ENCODE measurements around the gene SIGLEC5. TPM values are rescaled to one million over a fixed set of nuclear protein-coding genes. Genes with fewer than 3 reads are reported as not detected.

SIGLEC5 gene
- total RNA-seq, 4 donors from 2014 or later: 0.67 to 0.94 TPM; not detected in 2

GRCh38 chr19:51615991-51616390, 14.2 kb downstream of the SIGLEC5 start:
- Histone ChIP-seq H3K9me3 (peaks cover 0 to 12% (median 0%) of the 10 kb centered on the region in 3 donors), H3K27me3 (peaks cover 43% of the 10 kb centered on the region), H3K36me3 (no peaks in the 10 kb centered on the region), H3K4me3 (no peak overlapping the region), H3K4me1 (no peaks in the 10 kb centered on the region), H3K27ac (no peak overlapping the region)
- 67 to 92% methylated on average over 3 to 4 of the region's 7 CpGs for WGBS, 2 donors (ENCODE audit: low coverage in 1 of 2)
- TF ChIP-seq POLR2A (IDR thresholded peaks at IDR 0.05) (no peak), CTCF (IDR thresholded peaks at IDR 0.05) (no peak), EP300 (IDR thresholded peaks at IDR 0.05) (no peak)
- ATAC-seq: no peak

- no peaks in the 10 kb centered on the region for H3K36me3 ChIP-seq
Measured at GRCh38 chr19:51614789-51615188, 15.4 kb downstream of the SIGLEC5 start.

GRCh38 chr19:51610576-51610975, 19.6 kb downstream of the SIGLEC5 start:
- no peak for ATAC-seq
- Histone ChIP-seq H3K9me3 (peaks cover 0 to 12% (median 0%) of the 10 kb centered on the region in 3 donors), H3K4me3 (no peak overlapping the region), H3K27ac (no peak overlapping the region), H3K36me3 (no peaks in the 10 kb centered on the region), H3K4me1 (no peaks in the 10 kb centered on the region), H3K27me3 (peaks cover 36% of the 10 kb centered on the region)
- no peak for TF ChIP-seq POLR2AphosphoS5 (IDR thresholded peaks at IDR 0.05)
- TF ChIP-seq EP300 (IDR thresholded peaks at IDR 0.05): no peak
- no peak for TF ChIP-seq POLR2A (IDR thresholded peaks at IDR 0.05)
- no peak for TF ChIP-seq CTCF (IDR thresholded peaks at IDR 0.05)
- WGBS, 2 donors (ENCODE audit: low coverage in 1 of 2): 67 to 71% methylated on average over 1 of the region's 1 CpG

More at GRCh38 chr19:51614789-51615188, 15.4 kb downstream of the SIGLEC5 start:
- no peak for TF ChIP-seq POLR2AphosphoS5 (IDR thresholded peaks at IDR 0.05)
- TF ChIP-seq CTCF (IDR thresholded peaks at IDR 0.05): no peak
- TF ChIP-seq EP300 (IDR thresholded peaks at IDR 0.05): no peak
- no peak for TF ChIP-seq POLR2A (IDR thresholded peaks at IDR 0.05)
- H3K4me3 ChIP-seq: no peak overlapping the region
- ATAC-seq: no peak
- H3K4me1 ChIP-seq: no peaks in the 10 kb centered on the region
- peaks cover 43% of the 10 kb centered on the region for H3K27me3 ChIP-seq
- WGBS, 2 donors (ENCODE audit: low coverage in 1 of 2): 48 to 58% methylated on average over 2 to 5 of the region's 5 CpGs
- H3K9me3 ChIP-seq: peaks cover 0 to 12% (median 0%) of the 10 kb centered on the region in 3 donors
- no peak overlapping the region for H3K27ac ChIP-seq

DNA sequence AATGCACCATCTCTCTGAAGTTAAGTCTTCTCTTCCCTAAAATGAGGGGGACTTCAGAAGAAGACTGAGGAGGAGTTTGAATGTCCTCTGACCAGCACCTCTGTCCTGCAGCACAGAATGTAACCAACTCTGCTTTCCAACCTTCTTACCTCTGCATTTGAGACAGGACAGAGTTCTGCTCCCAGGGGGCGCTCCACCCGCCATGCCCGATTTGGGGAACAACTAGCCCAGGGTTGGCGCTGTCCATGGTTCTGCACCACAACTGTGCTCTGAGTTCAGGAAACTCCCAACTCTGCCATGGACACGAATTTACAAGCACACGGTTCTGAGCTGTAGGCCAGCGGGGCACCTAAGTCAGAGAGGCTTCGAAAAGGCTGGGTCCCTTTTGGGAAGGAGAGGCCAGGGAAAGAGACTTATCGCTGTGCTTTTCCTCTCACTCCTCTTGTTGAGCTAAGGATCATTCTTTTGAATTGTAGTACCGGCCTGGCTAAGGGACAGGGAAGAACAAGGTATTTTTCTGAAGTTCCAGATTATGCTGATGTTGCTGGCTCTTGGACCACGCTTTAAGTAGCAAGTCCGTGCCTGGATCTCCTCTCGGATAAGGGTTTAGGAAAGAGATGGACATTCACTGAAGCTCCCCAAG, 22.2 kb downstream of the SIGLEC5 start:
- Histone ChIP-seq H3K27me3 (peaks cover 15% of the 10 kb centered on the region), H3K27ac (no peak overlapping the region), H3K9me3 (peaks cover 0 to 8% (median 0%) of the 10 kb centered on the region in 3 donors), H3K4me3 (no peak overlapping the region), H3K4me1 (no peaks in the 10 kb centered on the region), H3K36me3 (no peaks in the 10 kb centered on the region)
- ATAC-seq: no peak
- 10 to 60% methylated on average over 3 to 8 of the region's 13 CpGs for WGBS, 2 donors (ENCODE audit: low coverage in 1 of 2)
- TF ChIP-seq CTCF (IDR thresholded peaks at IDR 0.05) (peak in 2 of 4 experiments; percentile 16 to 52), POLR2A (IDR thresholded peaks at IDR 0.05) (no peak), POLR2AphosphoS5 (IDR thresholded peaks at IDR 0.05) (no peak)

- peaks cover 13% of the 10 kb centered on the region for H3K27me3 ChIP-seq
- ATAC-seq: no peak
- TF ChIP-seq EP300 (IDR thresholded peaks at IDR 0.05) (no peak), POLR2A (IDR thresholded peaks at IDR 0.05) (no peak), CTCF (IDR thresholded peaks at IDR 0.05) (no peak), POLR2AphosphoS5 (IDR thresholded peaks at IDR 0.05) (no peak)
- H3K36me3 ChIP-seq: no peaks in the 10 kb centered on the region
- no peak overlapping the region for H3K27ac ChIP-seq
- H3K4me3 ChIP-seq: no peak overlapping the region
- H3K9me3 ChIP-seq: no peaks in the 10 kb centered on the region
- 55 to 58% methylated on average over 2 to 6 of the region's 6 CpGs for WGBS, 2 donors (ENCODE audit: low coverage in 1 of 2)
- no peaks in the 10 kb centered on the region for H3K4me1 ChIP-seq
Measured at GRCh38 chr19:51607077-51607476, 23.1 kb downstream of the SIGLEC5 start.

Measured in gastroesophageal sphincter (tissue), 4 donors.